ENCODE results near the gene GULP1.
A peak's percentile ranks its signal among the peaks of the same experiment; 100 is the strongest.

The GULP1 gene

DNA sequence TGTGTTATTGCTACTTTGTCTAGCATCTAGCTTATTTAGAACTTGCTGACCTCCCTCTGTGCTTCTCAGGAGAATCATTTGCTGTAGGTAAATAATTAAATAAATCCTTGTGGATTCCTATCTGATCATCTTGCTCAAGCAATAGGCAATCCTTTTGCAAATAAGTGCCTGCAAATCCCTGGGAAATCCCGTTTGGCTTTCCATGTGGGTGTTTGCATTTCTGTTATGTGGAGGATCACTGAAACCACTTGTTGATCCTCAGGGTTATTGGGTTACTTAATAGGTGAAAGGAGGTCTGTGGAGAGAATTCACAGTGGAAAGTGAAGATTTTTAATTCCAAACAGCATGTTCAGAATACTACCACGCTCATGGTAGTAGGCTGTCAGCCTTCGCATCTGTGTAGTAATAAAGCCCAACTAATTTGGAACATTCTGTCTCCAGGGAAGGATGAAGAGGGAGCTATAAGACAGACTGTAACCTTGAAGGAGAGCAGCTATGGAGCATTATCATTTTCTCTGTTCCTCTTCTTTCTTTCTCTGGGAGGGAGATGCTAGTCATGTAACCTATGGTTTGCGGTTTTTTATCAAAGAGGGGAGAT is 72.5 kb downstream of the GULP1 start:
- TF ChIP-seq, protein P1, sequence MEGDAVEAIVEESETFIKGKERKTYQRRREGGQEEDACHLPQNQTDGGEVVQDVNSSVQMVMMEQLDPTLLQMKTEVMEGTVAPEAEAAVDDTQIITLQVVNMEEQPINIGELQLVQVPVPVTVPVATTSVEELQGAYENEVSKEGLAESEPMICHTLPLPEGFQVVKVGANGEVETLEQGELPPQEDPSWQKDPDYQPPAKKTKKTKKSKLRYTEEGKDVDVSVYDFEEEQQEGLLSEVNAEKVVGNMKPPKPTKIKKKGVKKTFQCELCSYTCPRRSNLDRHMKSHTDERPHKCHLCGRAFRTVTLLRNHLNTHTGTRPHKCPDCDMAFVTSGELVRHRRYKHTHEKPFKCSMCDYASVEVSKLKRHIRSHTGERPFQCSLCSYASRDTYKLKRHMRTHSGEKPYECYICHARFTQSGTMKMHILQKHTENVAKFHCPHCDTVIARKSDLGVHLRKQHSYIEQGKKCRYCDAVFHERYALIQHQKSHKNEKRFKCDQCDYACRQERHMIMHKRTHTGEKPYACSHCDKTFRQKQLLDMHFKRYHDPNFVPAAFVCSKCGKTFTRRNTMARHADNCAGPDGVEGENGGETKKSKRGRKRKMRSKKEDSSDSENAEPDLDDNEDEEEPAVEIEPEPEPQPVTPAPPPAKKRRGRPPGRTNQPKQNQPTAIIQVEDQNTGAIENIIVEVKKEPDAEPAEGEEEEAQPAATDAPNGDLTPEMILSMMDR (IDR thresholded peaks at IDR 0.05; ENCODE audit: low read depth, low read length), result no peak
- H3K36me3 ChIP-seq, result no peaks in the 10 kb centered on the region
- H3K4me1 ChIP-seq, result no peaks in the 10 kb centered on the region; the same call in 1 of the 2 replicates
- no peak overlapping the region for H3K4me3 ChIP-seq (ENCODE audit: low read depth, low read length)
- no peaks in the 10 kb centered on the region for H3K27me3 ChIP-seq
- no peaks in the 10 kb centered on the region for H3K9me3 ChIP-seq
- DNase-seq, result no peak

GRCh38 chr2:188365058-188365641 is 73.5 kb downstream of the GULP1 start:
- DNase-seq, result no peak

GRCh38 chr2:188367164-188367563 is 75.5 kb downstream of the GULP1 start:
- no peak for DNase-seq
- TF ChIP-seq, protein P1 (IDR thresholded peaks at IDR 0.05; ENCODE audit: low read depth, low read length), result no peak
- H3K9me3 ChIP-seq, result no peaks in the 10 kb centered on the region
- no peaks in the 10 kb centered on the region; the same call in none of the 2 replicates for H3K4me1 ChIP-seq
- H3K36me3 ChIP-seq, result no peaks in the 10 kb centered on the region
- H3K27me3 ChIP-seq, result no peaks in the 10 kb centered on the region
- H3K4me3 ChIP-seq (ENCODE audit: low read depth, low read length), result no peak overlapping the region

More at GRCh38 chr2:188365058-188365641, 73.5 kb downstream of the GULP1 start:
- no peaks in the 10 kb centered on the region for H3K27me3 ChIP-seq
- TF ChIP-seq, protein P1 (IDR thresholded peaks at IDR 0.05; ENCODE audit: low read depth, low read length), result no peak
- H3K9me3 ChIP-seq, result no peaks in the 10 kb centered on the region
- H3K4me1 ChIP-seq, result no peaks in the 10 kb centered on the region; the same call in 1 of the 2 replicates
- H3K4me3 ChIP-seq (ENCODE audit: low read depth, low read length), result no peak overlapping the region
- H3K36me3 ChIP-seq, result no peaks in the 10 kb centered on the region

DNA sequence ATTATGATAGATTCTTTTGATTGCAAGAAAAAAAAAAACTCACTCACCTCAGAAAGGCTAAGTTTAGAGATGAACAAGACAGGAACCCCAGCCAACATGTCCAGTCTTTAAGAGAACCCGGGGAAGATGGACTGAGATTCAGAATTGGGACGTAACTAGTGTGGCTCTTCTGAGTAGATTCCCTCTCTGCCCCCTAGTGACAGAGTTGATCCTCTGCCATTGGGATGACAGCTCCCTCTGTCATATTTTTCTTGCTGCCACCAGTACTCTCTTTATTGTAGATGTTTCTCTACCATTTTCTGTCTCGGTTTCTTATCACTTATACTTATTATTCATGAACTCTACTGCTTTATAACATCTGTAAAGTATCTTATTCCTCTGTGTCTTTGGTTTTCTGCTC is 77.7 kb downstream of the GULP1 start:
- no peaks in the 10 kb centered on the region for H3K27me3 ChIP-seq
- TF ChIP-seq, protein P1 (IDR thresholded peaks at IDR 0.05; ENCODE audit: low read depth, low read length), result peak; percentile 80
- no peak overlapping the region for H3K4me3 ChIP-seq (ENCODE audit: low read depth, low read length)
- peak; percentile 39 for DNase-seq
- H3K36me3 ChIP-seq, result no peaks in the 10 kb centered on the region
- no peaks in the 10 kb centered on the region for H3K9me3 ChIP-seq
- H3K4me1 ChIP-seq, result no peaks in the 10 kb centered on the region; the same call in 1 of the 2 replicates

- H3K9me3 ChIP-seq, result no peaks in the 10 kb centered on the region
- no peaks in the 10 kb centered on the region for H3K4me1 ChIP-seq
- no peak for DNase-seq
- TF ChIP-seq, protein P1 (IDR thresholded peaks at IDR 0.05; ENCODE audit: low read depth, low read length), result no peak
- no peaks in the 10 kb centered on the region for H3K36me3 ChIP-seq
- H3K27me3 ChIP-seq, result no peaks in the 10 kb centered on the region
- no peak overlapping the region for H3K4me3 ChIP-seq (ENCODE audit: low read depth, low read length)
Measured at GRCh38 chr2:188378371-188378950, 86.8 kb downstream of the GULP1 start.

- Histone ChIP-seq H3K4me1 (no peaks in the 10 kb centered on the region), H3K4me3 (ENCODE audit: low read depth, low read length) (no peak overlapping the region), H3K27me3 (no peaks in the 10 kb centered on the region), H3K9me3 (no peaks in the 10 kb centered on the region), H3K36me3 (no peaks in the 10 kb centered on the region)
- no peak for DNase-seq
- TF ChIP-seq, protein P1 (IDR thresholded peaks at IDR 0.05; ENCODE audit: low read depth, low read length), result no peak
Measured at GRCh38 chr2:188379748-188380147, 88.1 kb downstream of the GULP1 start.

All from BE2C (cell line).